Liver (tissue), 9 donors: ENCODE measurements around the gene ARF1. TPM values are rescaled to one million over a fixed set of nuclear protein-coding genes. Genes with fewer than 3 reads are reported as not detected.

ENCODE experiments used
- DNase-seq: peaks from one replicate; pipeline ENCODE4 v3.0.0-alpha.2; 2017; ENCODE audit warnings: low spot score
- H3K27ac ChIP-seq, 2 donors: one replicate each; pipeline ENCODE4 v1.7.0; 2013; ENCODE audit warnings: inconsistent platforms in 2 of 2, low read length in 2 of 2, control low read depth in 1 of 2, low read depth in 1 of 2, mild to moderate bottlenecking in 1 of 2
- H3K27me3 ChIP-seq, 4 donors: one replicate each; pipeline versions ENCODE4 v1.6.1 to v1.7.0; 2013; ENCODE audit warnings: low read length in 3 of 4, inconsistent platforms in 1 of 4, mild to moderate bottlenecking in 1 of 4, moderate library complexity in 1 of 4; ENCODE audit not compliant: control insufficient read depth in 4 of 4, insufficient read depth in 4 of 4
- H3K36me3 ChIP-seq, 4 donors: one replicate each; pipeline versions ENCODE4 v1.6.1 to v1.7.0; 2013; ENCODE audit warnings: low read length in 3 of 4, mild to moderate bottlenecking in 3 of 4, low read depth in 1 of 4, moderate library complexity in 1 of 4; ENCODE audit not compliant: control insufficient read depth in 4 of 4, insufficient read depth in 3 of 4
- H3K4me1 ChIP-seq, 4 donors: one replicate each; pipeline versions ENCODE4 v1.6.1 to v1.7.0; 2013; ENCODE audit warnings: low read length in 3 of 4, mild to moderate bottlenecking in 3 of 4, moderate library complexity in 1 of 4; ENCODE audit not compliant: control insufficient read depth in 4 of 4, insufficient read depth in 4 of 4
- H3K4me3 ChIP-seq, 3 donors: one replicate each; pipeline versions ENCODE4 v1.6.1 to v1.7.0; 2013; ENCODE audit warnings: low read length in 3 of 3, control low read depth in 1 of 3, low read depth in 1 of 3, mild to moderate bottlenecking in 1 of 3
- H3K9ac ChIP-seq, 2 donors: one replicate each; pipeline ENCODE4 v1.7.0; 2013; ENCODE audit warnings: low read length in 2 of 2, mild to moderate bottlenecking in 2 of 2, moderate library complexity in 2 of 2, control low read depth in 1 of 2, low read depth in 1 of 2
- H3K9me3 ChIP-seq, 4 donors: one replicate each; pipeline versions ENCODE4 v1.6.1 to v1.7.0; 2013; ENCODE audit warnings: low read length in 3 of 4; ENCODE audit not compliant: control insufficient read depth in 4 of 4
- EGR1 ChIP-seq, 2 donors: IDR thresholded peaks; 2 replicates each; pipeline ENCODE4 v1.6.1; 2016 to 2018; ENCODE audit warnings: antibody characterized with exemption in 2 of 2, low read depth in 2 of 2
- FOXA1 ChIP-seq: IDR thresholded peaks from 2 replicates; pipeline ENCODE4 v1.6.1; 2016; ENCODE audit warnings: antibody characterized with exemption
- FOXA2 ChIP-seq: IDR thresholded peaks from 2 replicates; pipeline ENCODE4 v1.6.1; 2016; ENCODE audit warnings: antibody characterized with exemption
- GABPA ChIP-seq, 2 donors: IDR thresholded peaks in 1 of 2; conservative IDR thresholded peaks in 1 of 2; 2 replicates each; pipeline ENCODE4 v1.6.1; 2016; ENCODE audit warnings: antibody characterized with exemption in 2 of 2, mild to moderate bottlenecking in 1 of 2, moderate library complexity in 1 of 2
- HNF4A ChIP-seq, 2 donors: conservative IDR thresholded peaks; 2 replicates each; pipeline ENCODE4 v1.6.1; 2016; ENCODE audit warnings: antibody characterized with exemption in 2 of 2, mild to moderate bottlenecking in 2 of 2
- HNF4G ChIP-seq: IDR thresholded peaks from 2 replicates; pipeline ENCODE4 v1.6.1; 2016; ENCODE audit warnings: antibody characterized with exemption
- JUND ChIP-seq, 2 donors: IDR thresholded peaks; 2 replicates each; pipeline ENCODE4 v1.6.1; 2016; ENCODE audit warnings: antibody characterized with exemption in 2 of 2
- NR2F2 ChIP-seq: IDR thresholded peaks from 2 replicates; pipeline ENCODE4 v1.6.1; 2016; ENCODE audit warnings: antibody characterized with exemption
- RAD21 ChIP-seq, 2 donors: IDR thresholded peaks; 2 replicates each; pipeline ENCODE4 v1.6.1; 2016; ENCODE audit warnings: antibody characterized with exemption in 2 of 2, mild to moderate bottlenecking in 2 of 2
- RXRA ChIP-seq, 2 donors: IDR thresholded peaks; 2 replicates each; pipeline ENCODE4 v1.6.1; 2017 to 2018; ENCODE audit warnings: antibody characterized with exemption in 2 of 2, mild to moderate bottlenecking in 1 of 2
- SP1 ChIP-seq: IDR thresholded peaks from 2 replicates; pipeline ENCODE4 v1.6.1; 2018; ENCODE audit warnings: antibody characterized with exemption, mild to moderate bottlenecking
- TAF1 ChIP-seq: conservative IDR thresholded peaks from 2 replicates; pipeline ENCODE4 v1.6.1; 2016; ENCODE audit warnings: antibody characterized with exemption, mild to moderate bottlenecking
- YY1 ChIP-seq: IDR thresholded peaks from 2 replicates; pipeline ENCODE4 v1.6.1; 2016; ENCODE audit warnings: antibody characterized with exemption, mild to moderate bottlenecking
- whole genome bisulfite sequencing: extraction: QIAGEN DNeasy Blood & Tissue Kit; methylation state at CpG from one replicate; pipeline ENCODE4 v1.1.7; 2013; 5-methylcytosine and 5-hydroxymethylcytosine counted together
- polyA plus RNA-seq, 2 donors: library from polyadenylated mRNA; stranded (reverse) in 1 of 2; unstranded in 1 of 2; fragments of 200-250 nt in 1 of 2; fragments of >200 nt in 1 of 2; fragmentation: Nextera tagmentation in 1 of 2; extraction: Ambion mirVana in 1 of 2; gene quantifications; one replicate each; pipeline versions ENCODE4 v1.2.1 to v1.2.3, GENCODE V29; 2013 to 2015
- total RNA-seq, 2 donors: library from RNA; depleted of rRNA; stranded (reverse); fragments of >200 nt; gene quantifications; one replicate each; pipeline ENCODE4 v1.2.3, GENCODE V29; 2014
- TF ChIP-seq, protein P1 (sequence below): fragments of 150-350 bp; IDR thresholded peaks from 2 replicates; pipeline ENCODE4 v1.5.1; 2017; ENCODE audit warnings: improper control_type of control experiment, low read depth, low read length; ENCODE audit not compliant: missing input control
- TF ChIP-seq, protein P2 (sequence below): IDR thresholded peaks from 2 replicates; pipeline ENCODE4 v1.6.1; 2016; ENCODE audit warnings: antibody characterized with exemption
- TF ChIP-seq, protein P3 (sequence below): IDR thresholded peaks from 2 replicates; pipeline ENCODE4 v1.6.1; 2016; ENCODE audit warnings: antibody characterized with exemption, mild to moderate bottlenecking
- TF ChIP-seq, protein P4 (sequence below): IDR thresholded peaks from 2 replicates; pipeline ENCODE4 v1.6.1; 2016; ENCODE audit warnings: antibody characterized with exemption
- TF ChIP-seq, protein P5 (sequence below): IDR thresholded peaks from 2 replicates; pipeline ENCODE4 v1.6.1; 2016; ENCODE audit warnings: antibody characterized with exemption
- donor health status: healthy.
- donor health status: healthy.
- donor health status: healthy.
- donor health status: healthy.
- donor health status: healthy.

Gene ARF1
- total and polyA plus RNA-seq, 4 donors, result 151 to 282 (median 213) TPM

DNA sequence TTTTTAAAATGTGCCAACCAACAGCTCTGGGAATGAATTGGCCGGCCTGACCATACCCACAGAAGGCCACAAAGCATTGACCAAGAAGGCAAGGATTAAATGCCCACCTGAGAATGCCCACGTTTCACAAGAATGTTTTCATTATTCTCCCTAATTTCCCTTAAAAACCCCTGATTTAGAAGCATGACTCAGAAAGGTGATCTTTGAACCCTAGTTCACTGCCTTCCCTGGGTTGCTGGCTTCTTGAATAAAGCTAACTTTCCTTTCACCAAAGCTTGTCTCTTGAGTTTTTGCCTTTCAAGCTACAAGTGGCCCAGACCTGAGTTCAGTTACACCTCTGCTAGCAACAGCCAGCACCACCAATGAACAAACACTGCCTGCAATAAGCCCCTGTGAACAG, 41.0 kb downstream of the ARF1 start:
- Histone ChIP-seq H3K27me3 (no peaks in the 10 kb centered on the region), H3K4me1 (no peaks in the 10 kb centered on the region), H3K27ac (no peak overlapping the region), H3K36me3 (no peaks in the 10 kb centered on the region), H3K9ac (no peak overlapping the region), H3K4me3 (no peak overlapping the region), H3K9me3 (no peaks in the 10 kb centered on the region)
- TF ChIP-seq, protein P1, sequence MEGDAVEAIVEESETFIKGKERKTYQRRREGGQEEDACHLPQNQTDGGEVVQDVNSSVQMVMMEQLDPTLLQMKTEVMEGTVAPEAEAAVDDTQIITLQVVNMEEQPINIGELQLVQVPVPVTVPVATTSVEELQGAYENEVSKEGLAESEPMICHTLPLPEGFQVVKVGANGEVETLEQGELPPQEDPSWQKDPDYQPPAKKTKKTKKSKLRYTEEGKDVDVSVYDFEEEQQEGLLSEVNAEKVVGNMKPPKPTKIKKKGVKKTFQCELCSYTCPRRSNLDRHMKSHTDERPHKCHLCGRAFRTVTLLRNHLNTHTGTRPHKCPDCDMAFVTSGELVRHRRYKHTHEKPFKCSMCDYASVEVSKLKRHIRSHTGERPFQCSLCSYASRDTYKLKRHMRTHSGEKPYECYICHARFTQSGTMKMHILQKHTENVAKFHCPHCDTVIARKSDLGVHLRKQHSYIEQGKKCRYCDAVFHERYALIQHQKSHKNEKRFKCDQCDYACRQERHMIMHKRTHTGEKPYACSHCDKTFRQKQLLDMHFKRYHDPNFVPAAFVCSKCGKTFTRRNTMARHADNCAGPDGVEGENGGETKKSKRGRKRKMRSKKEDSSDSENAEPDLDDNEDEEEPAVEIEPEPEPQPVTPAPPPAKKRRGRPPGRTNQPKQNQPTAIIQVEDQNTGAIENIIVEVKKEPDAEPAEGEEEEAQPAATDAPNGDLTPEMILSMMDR, result no peak
- TF ChIP-seq RAD21 (IDR thresholded peaks at IDR 0.05) (no peak), EGR1 (IDR thresholded peaks at IDR 0.05; ENCODE audit: low read depth in 2 of 2) (no peak), GABPA (IDR thresholded peaks at IDR 0.05 in 1 of 2, conservative IDR thresholded peaks at IDR 0.05 in 1 of 2) (no peak), FOXA2 (no peak), HNF4A (conservative IDR thresholded peaks at IDR 0.05) (peak; percentile 14 to 31), YY1 (no peak), NR2F2 (no peak), HNF4G (no peak), JUND (IDR thresholded peaks at IDR 0.05) (peak in 1 of 2 donors; percentile 19)
- no peak for DNase-seq
- 66% methylated on average over 2 of the region's 2 CpGs for WGBS

DNA sequence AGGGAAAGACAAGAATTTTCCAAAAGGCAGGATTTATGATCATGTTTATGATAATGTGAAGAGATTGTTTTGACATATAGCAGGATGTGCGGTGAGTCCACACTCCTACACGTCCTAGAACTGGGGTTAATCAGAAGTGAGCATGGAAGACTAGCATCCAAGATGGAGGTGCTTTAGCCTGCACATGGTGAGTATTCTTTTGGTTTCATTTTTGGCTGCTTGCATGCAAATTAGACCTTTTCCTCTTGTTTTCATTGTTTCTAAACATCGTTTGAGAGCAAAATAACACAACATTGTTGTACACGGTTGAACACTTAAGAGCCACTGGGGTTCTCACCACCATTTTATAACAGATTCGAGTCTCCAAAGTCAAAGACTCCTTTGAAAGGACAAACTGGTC, 42.7 kb downstream of the ARF1 start:
- H3K36me3 ChIP-seq, result no peaks in the 10 kb centered on the region
- no peak for TF ChIP-seq RXRA (IDR thresholded peaks at IDR 0.05)
- no peak for TF ChIP-seq HNF4A (conservative IDR thresholded peaks at IDR 0.05)
- no peaks in the 10 kb centered on the region for H3K9me3 ChIP-seq
- WGBS, result 76% methylated on average over 5 of the region's 5 CpGs
- no peaks in the 10 kb centered on the region for H3K4me1 ChIP-seq
- H3K4me3 ChIP-seq, result no peak overlapping the region
- DNase-seq, result no peak
- H3K27ac ChIP-seq, result no peak overlapping the region
- H3K9ac ChIP-seq, result no peak overlapping the region
- H3K27me3 ChIP-seq, result no peaks in the 10 kb centered on the region

DNA sequence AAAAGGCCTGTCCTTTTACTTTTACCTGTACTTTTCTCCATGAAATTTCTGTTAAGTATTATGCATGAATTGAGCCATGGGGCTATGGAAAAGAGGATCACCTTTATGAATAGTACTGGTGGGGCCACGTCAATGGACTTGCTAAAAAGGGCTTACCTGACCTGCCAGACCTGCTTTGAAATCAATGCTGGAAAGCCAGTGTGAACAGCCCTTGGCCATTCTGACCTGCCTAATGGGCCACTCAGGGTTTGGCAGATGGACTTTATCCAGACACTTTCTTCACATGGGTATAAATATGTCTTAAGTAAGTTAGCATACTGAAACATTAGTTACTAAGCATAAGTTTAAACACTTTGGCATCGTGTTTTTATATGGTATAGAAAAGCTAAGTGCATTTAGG, 49.3 kb downstream of the ARF1 start:
- 93% methylated on average over 2 of the region's 2 CpGs for WGBS

More for the DNA sequence above, 49.3 kb downstream of the ARF1 start:
- no peaks in the 10 kb centered on the region for H3K27me3 ChIP-seq
- peak overlapping the region in 1 of 2 donors; percentile 22 for H3K9ac ChIP-seq
- no peaks in the 10 kb centered on the region for H3K9me3 ChIP-seq
- H3K36me3 ChIP-seq, result no peaks in the 10 kb centered on the region
- no peak for DNase-seq
- peaks cover 0 to 4% (median 1%) of the 10 kb centered on the region in 4 donors for H3K4me1 ChIP-seq
- TF ChIP-seq EGR1 (IDR thresholded peaks at IDR 0.05; ENCODE audit: low read depth in 2 of 2) (no peak), HNF4G (no peak), HNF4A (conservative IDR thresholded peaks at IDR 0.05) (no peak), JUND (IDR thresholded peaks at IDR 0.05) (no peak), TAF1 (no peak), RAD21 (IDR thresholded peaks at IDR 0.05) (no peak), SP1 (no peak), FOXA1 (no peak), GABPA (IDR thresholded peaks at IDR 0.05 in 1 of 2, conservative IDR thresholded peaks at IDR 0.05 in 1 of 2) (no peak), FOXA2 (no peak), RXRA (IDR thresholded peaks at IDR 0.05) (no peak), YY1 (no peak), NR2F2 (no peak)
- TF ChIP-seq, protein P2, sequence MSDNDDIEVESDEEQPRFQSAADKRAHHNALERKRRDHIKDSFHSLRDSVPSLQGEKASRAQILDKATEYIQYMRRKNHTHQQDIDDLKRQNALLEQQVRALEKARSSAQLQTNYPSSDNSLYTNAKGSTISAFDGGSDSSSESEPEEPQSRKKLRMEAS, result no peak
- TF ChIP-seq, protein P3, sequence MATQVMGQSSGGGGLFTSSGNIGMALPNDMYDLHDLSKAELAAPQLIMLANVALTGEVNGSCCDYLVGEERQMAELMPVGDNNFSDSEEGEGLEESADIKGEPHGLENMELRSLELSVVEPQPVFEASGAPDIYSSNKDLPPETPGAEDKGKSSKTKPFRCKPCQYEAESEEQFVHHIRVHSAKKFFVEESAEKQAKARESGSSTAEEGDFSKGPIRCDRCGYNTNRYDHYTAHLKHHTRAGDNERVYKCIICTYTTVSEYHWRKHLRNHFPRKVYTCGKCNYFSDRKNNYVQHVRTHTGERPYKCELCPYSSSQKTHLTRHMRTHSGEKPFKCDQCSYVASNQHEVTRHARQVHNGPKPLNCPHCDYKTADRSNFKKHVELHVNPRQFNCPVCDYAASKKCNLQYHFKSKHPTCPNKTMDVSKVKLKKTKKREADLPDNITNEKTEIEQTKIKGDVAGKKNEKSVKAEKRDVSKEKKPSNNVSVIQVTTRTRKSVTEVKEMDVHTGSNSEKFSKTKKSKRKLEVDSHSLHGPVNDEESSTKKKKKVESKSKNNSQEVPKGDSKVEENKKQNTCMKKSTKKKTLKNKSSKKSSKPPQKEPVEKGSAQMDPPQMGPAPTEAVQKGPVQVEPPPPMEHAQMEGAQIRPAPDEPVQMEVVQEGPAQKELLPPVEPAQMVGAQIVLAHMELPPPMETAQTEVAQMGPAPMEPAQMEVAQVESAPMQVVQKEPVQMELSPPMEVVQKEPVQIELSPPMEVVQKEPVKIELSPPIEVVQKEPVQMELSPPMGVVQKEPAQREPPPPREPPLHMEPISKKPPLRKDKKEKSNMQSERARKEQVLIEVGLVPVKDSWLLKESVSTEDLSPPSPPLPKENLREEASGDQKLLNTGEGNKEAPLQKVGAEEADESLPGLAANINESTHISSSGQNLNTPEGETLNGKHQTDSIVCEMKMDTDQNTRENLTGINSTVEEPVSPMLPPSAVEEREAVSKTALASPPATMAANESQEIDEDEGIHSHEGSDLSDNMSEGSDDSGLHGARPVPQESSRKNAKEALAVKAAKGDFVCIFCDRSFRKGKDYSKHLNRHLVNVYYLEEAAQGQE, result no peak
- TF ChIP-seq, protein P1, result no peak
- TF ChIP-seq, protein P4, sequence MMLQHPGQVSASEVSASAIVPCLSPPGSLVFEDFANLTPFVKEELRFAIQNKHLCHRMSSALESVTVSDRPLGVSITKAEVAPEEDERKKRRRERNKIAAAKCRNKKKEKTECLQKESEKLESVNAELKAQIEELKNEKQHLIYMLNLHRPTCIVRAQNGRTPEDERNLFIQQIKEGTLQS, result no peak
- TF ChIP-seq, protein P5, sequence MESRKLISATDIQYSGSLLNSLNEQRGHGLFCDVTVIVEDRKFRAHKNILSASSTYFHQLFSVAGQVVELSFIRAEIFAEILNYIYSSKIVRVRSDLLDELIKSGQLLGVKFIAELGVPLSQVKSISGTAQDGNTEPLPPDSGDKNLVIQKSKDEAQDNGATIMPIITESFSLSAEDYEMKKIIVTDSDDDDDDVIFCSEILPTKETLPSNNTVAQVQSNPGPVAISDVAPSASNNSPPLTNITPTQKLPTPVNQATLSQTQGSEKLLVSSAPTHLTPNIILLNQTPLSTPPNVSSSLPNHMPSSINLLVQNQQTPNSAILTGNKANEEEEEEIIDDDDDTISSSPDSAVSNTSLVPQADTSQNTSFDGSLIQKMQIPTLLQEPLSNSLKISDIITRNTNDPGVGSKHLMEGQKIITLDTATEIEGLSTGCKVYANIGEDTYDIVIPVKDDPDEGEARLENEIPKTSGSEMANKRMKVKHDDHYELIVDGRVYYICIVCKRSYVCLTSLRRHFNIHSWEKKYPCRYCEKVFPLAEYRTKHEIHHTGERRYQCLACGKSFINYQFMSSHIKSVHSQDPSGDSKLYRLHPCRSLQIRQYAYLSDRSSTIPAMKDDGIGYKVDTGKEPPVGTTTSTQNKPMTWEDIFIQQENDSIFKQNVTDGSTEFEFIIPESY, result no peak
- no peak overlapping the region for H3K4me3 ChIP-seq
- no peak overlapping the region for H3K27ac ChIP-seq
